Measurements from ENCODE around the gene RABGAP1L.

- TF ChIP-seq CTCF (conservative IDR thresholded peaks at IDR 0.05) (no peak), ZFX (IDR thresholded peaks at IDR 0.05) (no peak)
These were observed 50.2 kb downstream of the RABGAP1L start for GRCh38 chr1:174209347-174210187.

Data from C4-2B (cell line).